Kidney (tissue), 22 donors: ENCODE measurements around the gene CEMP1. TPM values are rescaled to one million over a fixed set of nuclear protein-coding genes. Genes with fewer than 3 reads are reported as not detected.
"Not testable (repeated sequence)": the region's sequence is repeated elsewhere in the genome, so short reads cannot be mapped to it uniquely, and the experiment has no call there.

Source experiments
- DNase-seq, 5 donors: peaks; one replicate each; pipeline ENCODE4 v3.0.0-alpha.2; 2013 to 2020
- FAIRE-seq: peaks from 2 replicates; lab custom pipeline; 2012; peaks lifted over from hg19 to GRCh38; lab: Jason Lieb, UNC
- H3K27ac ChIP-seq, 2 donors: one replicate each; pipeline ENCODE4 v1.7.0; 2013; ENCODE audit warnings: low read depth in 2 of 2, low read length in 2 of 2, inconsistent platforms in 1 of 2
- H3K27me3 ChIP-seq: one replicate; pipeline ENCODE4 v1.7.1; 2013; ENCODE audit warnings: low read length, inconsistent platforms; ENCODE audit not compliant: control insufficient read depth, insufficient read depth
- H3K36me3 ChIP-seq, 3 donors: one replicate each; pipeline versions ENCODE4 v1.7.0 to v1.7.1; 2013; ENCODE audit warnings: low read length in 3 of 3, control low read depth in 1 of 3, inconsistent platforms in 1 of 3; ENCODE audit not compliant: insufficient read depth in 3 of 3, control insufficient read depth in 2 of 3
- H3K4me1 ChIP-seq, 3 donors: one replicate each; pipeline versions ENCODE4 v1.7.0 to v1.7.1; 2013; ENCODE audit warnings: low read length in 3 of 3, inconsistent platforms in 1 of 3, low read depth in 1 of 3; ENCODE audit not compliant: control insufficient read depth in 2 of 3, insufficient read depth in 2 of 3
- H3K4me3 ChIP-seq, 3 donors: one replicate each; pipeline versions ENCODE4 v1.7.0 to v1.8.1; 2013; ENCODE audit warnings: low read length in 3 of 3, control low read depth in 1 of 3, inconsistent platforms in 1 of 3
- H3K9ac ChIP-seq, 3 donors: one replicate each; pipeline versions ENCODE4 v1.7.0 to v1.7.1; 2013; ENCODE audit warnings: low read length in 3 of 3, control low read depth in 1 of 3, inconsistent platforms in 1 of 3
- H3K9me3 ChIP-seq, 3 donors: one replicate each; pipeline versions ENCODE4 v1.7.0 to v1.7.1; 2013; ENCODE audit warnings: low read length in 3 of 3, control low read depth in 1 of 3, inconsistent platforms in 1 of 3; ENCODE audit not compliant: control insufficient read depth in 2 of 3, insufficient read depth in 1 of 3
- intact Hi-C: fragments of 100-400 bp; cut with DNase I; formaldehyde crosslinking; loops from one replicate; pipeline ENCODE4 v1.11.1; 2022
- long read RNA-seq, 10 donors: library from polyadenylated mRNA in 1 of 10; unstranded in 1 of 10; transcript quantifications; one replicate each; pipeline ENCODE4 v2.0.0 and lab custom pipeline, GENCODE V29; 2021 to 2026
- polyA plus RNA-seq: library from polyadenylated mRNA; stranded (reverse); fragments of 350-450 nt; fragmentation: Illumina TruSeq; extraction: RNeasy Lipid Tissue Mini Kit (QIAGEN cat#74804); gene quantifications from one replicate; pipeline ENCODE4 v1.2.3, GENCODE V29; 2014; ENCODE audit warnings: low read depth, low replicate concordance; ENCODE audit not compliant: insufficient read depth
- total RNA-seq: library from RNA; stranded (reverse); fragmentation: NEBNext Ultra II Directional; extraction: Animal tissue kit (Norgen Biotek cat#: 25700); gene quantifications from one replicate; pipeline ENCODE4 v1.2.1, GENCODE V29; 2021
- TF ChIP-seq, protein P1 (sequence below): IDR thresholded peaks from 3 replicates; pipeline ENCODE4 v1.5.1; 2012; ENCODE audit warnings: mild to moderate bottlenecking, moderate library complexity, borderline replicate concordance; ENCODE audit not compliant: insufficient read depth; ENCODE audit errors: extremely low read depth
- donor health status: control.
- donor health status: control.
- donor health status: control.
- donor health status: control.
- donor health status: control.
- donor health status: DM: yes; HTN: yes; CAD: no.
- donor health status: Normal renal cell carcinoma (clear cell type).

The CEMP1 gene, protein sequence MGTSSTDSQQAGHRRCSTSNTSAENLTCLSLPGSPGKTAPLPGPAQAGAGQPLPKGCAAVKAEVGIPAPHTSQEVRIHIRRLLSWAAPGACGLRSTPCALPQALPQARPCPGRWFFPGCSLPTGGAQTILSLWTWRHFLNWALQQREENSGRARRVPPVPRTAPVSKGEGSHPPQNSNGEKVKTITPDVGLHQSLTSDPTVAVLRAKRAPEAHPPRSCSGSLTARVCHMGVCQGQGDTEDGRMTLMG
- total RNA-seq (0.54 TPM), polyA plus RNA-seq (not detected)
- long read RNA-seq, donor 1, transcript CEMP1-202 (1 exons, 1,374 nt): major isoform, 22 of 28 reads
- long read RNA-seq, donor 1, partial matches to known transcripts: 0 of 28 reads
- long read RNA-seq, donor 1, other reads (novel, unspliced or antisense): 6 of 28 reads
- long read RNA-seq, donor 2, transcript CEMP1-202 (1 exons, 1,374 nt): major isoform, 15 of 15 reads
- long read RNA-seq, donor 2, partial matches to known transcripts: 0 of 15 reads
- long read RNA-seq, donor 2, other reads (novel, unspliced or antisense): 0 of 15 reads
- long read RNA-seq, donor 3, transcript CEMP1-202 (1 exons, 1,374 nt): major isoform, 35 of 35 reads
- long read RNA-seq, donor 3, partial matches to known transcripts: 0 of 35 reads
- long read RNA-seq, donor 3, other reads (novel, unspliced or antisense): 0 of 35 reads
- long read RNA-seq, donor 4, transcript CEMP1-202 (1 exons, 1,374 nt): major isoform, 16 of 16 reads
- long read RNA-seq, donor 4, partial matches to known transcripts: 0 of 16 reads
- long read RNA-seq, donor 4, other reads (novel, unspliced or antisense): 0 of 16 reads
- long read RNA-seq, donor 5, partial matches to known transcripts: 0 of 1 reads
- long read RNA-seq, donor 5, other reads (novel, unspliced or antisense): 0 of 1 reads
- long read RNA-seq, donor 6, transcript CEMP1-202 (1 exons, 1,374 nt): major isoform, 24 of 24 reads
- long read RNA-seq, donor 6, partial matches to known transcripts: 0 of 24 reads
- long read RNA-seq, donor 6, other reads (novel, unspliced or antisense): 0 of 24 reads
- long read RNA-seq, donor 7: 0 reads
- long read RNA-seq, donor 8, transcript CEMP1-202 (1 exons, 1,374 nt): major isoform, 16 of 16 reads
- long read RNA-seq, donor 8, partial matches to known transcripts: 0 of 16 reads
- long read RNA-seq, donor 8, other reads (novel, unspliced or antisense): 0 of 16 reads
- long read RNA-seq, donor 9, transcript CEMP1-202 (1 exons, 1,374 nt): major isoform, 11 of 11 reads
- long read RNA-seq, donor 9, partial matches to known transcripts: 0 of 11 reads
- long read RNA-seq, donor 9, other reads (novel, unspliced or antisense): 0 of 11 reads
- long read RNA-seq, donor 10, transcript CEMP1-202 (1 exons, 1,374 nt): major isoform, 36 of 36 reads
- long read RNA-seq, donor 10, partial matches to known transcripts: 0 of 36 reads
- long read RNA-seq, donor 10, other reads (novel, unspliced or antisense): 0 of 36 reads

DNA sequence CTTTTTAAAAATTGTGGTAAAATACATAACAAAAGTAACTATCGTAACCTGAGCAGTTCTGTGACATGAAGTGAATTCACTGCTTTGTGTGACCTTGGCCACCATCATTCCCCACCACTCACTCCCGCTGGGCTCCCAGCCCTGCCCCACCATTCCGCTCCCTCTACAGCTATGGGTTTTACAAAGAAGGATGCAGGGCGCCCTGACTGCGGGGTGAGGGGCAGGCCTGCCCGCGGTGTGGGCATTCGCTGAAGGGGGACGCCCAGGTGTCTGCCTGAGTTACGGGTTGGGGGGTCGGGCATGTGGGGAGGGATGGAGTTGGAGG is at the start of gene CEMP1:
Gene CEMP1 (minus strand): TSS at position 38 of the 325 bp plus-strand sequence. CDS start 335 bp downstream, outside the sequence.
- H3K27me3 ChIP-seq: no peaks in the 10 kb centered on the region
- FAIRE-seq (no peak), DNase-seq (no peak)
- TF ChIP-seq, protein P1, sequence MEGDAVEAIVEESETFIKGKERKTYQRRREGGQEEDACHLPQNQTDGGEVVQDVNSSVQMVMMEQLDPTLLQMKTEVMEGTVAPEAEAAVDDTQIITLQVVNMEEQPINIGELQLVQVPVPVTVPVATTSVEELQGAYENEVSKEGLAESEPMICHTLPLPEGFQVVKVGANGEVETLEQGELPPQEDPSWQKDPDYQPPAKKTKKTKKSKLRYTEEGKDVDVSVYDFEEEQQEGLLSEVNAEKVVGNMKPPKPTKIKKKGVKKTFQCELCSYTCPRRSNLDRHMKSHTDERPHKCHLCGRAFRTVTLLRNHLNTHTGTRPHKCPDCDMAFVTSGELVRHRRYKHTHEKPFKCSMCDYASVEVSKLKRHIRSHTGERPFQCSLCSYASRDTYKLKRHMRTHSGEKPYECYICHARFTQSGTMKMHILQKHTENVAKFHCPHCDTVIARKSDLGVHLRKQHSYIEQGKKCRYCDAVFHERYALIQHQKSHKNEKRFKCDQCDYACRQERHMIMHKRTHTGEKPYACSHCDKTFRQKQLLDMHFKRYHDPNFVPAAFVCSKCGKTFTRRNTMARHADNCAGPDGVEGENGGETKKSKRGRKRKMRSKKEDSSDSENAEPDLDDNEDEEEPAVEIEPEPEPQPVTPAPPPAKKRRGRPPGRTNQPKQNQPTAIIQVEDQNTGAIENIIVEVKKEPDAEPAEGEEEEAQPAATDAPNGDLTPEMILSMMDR: no peak
- peak within 1 kb of the TSS; percentile 36 to 95 (median 69) for H3K9ac ChIP-seq
- peaks cover 0 to 9% (median 4%) of the 10 kb centered on the region in 3 donors for H3K4me1 ChIP-seq
- peak within 1 kb of the TSS; percentile 64 to 76 (median 74) for H3K4me3 ChIP-seq
- H3K27ac ChIP-seq: peak within 1 kb of the TSS; percentile 97 to 99
- H3K9me3 ChIP-seq: no peaks in the 10 kb centered on the region
- H3K36me3 ChIP-seq: peaks cover 0 to 7% (median 3%) of the 10 kb centered on the region in 3 donors
- intact Hi-C loops: no loop called here

DNA sequence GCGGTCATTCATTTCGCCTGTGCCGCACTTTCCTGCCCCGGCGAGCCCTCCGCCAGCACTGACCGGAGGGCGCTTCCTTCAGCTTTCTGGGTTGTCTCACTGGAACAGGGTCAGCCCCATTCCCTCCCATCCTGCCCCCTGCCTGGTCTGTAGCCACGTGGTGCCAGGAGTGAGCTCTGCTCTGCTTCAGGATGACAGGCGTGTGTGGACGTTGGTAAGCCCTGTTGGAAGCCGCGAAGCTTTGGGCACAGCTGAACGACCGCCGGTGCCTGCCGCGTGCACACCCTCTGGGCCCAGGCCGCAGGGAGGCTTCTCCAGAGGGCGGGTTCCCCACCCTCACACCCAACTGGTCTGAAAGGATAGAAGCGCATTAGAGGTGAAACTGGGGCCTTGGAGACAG is 49.6 kb upstream of the CEMP1 start:
- H3K27ac ChIP-seq, H3K9me3 ChIP-seq, H3K27me3 ChIP-seq, H3K4me1 ChIP-seq, FAIRE-seq, H3K4me3 ChIP-seq, intact Hi-C loops, H3K36me3 ChIP-seq, H3K9ac ChIP-seq, DNase-seq: not testable (repeated sequence)

DNA sequence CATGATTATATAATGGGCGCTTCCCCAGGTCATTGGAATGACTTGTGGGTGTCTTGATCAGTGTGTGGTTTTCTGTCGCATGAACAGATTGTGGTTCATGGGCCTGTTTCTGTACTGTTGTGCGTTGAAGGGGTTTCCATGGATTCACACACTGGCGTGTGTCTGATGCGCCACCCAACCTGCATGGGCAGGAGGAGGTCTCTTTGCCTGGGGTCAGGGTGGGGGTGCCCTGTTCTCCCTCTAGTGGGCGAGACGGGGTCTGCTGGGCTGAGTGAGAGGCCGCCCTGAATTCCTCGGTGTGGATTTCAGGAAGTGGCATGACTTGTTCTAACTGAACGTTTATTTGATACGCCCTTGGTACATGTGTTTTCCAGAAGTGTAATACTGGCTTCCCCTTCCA is 48.9 kb upstream of the CEMP1 start:
- FAIRE-seq, intact Hi-C loops: not testable (repeated sequence)
- DNase-seq: peak; percentile 32 to 87 (median 80)

DNA sequence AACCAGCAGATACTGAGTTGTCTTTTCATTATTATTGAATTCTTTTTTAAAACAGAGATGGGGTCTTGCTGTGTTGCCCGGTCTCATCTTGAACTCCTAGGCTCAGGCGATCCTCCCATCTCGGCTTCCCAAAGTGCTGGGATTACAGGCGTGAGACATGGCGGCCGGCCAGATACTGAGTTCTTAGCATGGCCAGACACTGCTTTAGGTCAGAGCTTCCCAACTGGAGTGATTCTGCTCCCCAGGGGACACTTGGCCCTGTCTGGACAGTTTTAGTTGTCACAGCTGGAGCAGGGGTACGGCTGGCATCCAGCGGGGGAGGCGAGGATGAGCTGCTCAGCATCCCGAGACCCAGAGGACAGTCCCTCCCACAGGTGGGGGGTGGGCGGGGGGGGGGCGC is 47.7 kb upstream of the CEMP1 start:
- H3K36me3 ChIP-seq, H3K9me3 ChIP-seq, H3K27me3 ChIP-seq, DNase-seq, FAIRE-seq, H3K27ac ChIP-seq, H3K4me3 ChIP-seq, intact Hi-C loops, H3K4me1 ChIP-seq, H3K9ac ChIP-seq: not testable (repeated sequence)

More for the DNA sequence above, 48.9 kb upstream of the CEMP1 start:
- not testable (repeated sequence) for H3K9ac ChIP-seq, H3K9me3 ChIP-seq, H3K4me3 ChIP-seq, H3K4me1 ChIP-seq, H3K27ac ChIP-seq, H3K36me3 ChIP-seq, H3K27me3 ChIP-seq

DNA sequence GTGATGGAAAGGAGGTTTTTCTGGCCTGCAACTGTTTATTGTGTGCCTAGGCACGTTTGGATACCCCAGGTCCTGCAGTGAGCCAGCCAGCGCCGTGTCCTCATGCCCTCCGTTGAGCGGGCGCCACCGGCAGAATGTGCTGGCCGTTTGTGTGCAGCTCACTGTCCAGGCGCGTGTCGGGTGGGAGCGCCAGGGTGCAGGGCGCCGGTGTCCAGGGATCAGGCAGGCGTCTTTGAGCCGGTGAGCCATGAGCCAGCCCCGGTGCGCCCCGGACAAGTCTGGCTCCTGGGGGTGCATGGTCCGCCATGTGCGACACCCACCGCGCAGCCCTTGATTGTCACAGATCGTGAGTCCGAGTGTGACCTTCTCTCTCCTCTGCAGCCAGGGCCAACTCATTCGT is 45.8 kb upstream of the CEMP1 start:
- FAIRE-seq, H3K27me3 ChIP-seq, H3K27ac ChIP-seq, H3K36me3 ChIP-seq, intact Hi-C loops, H3K4me1 ChIP-seq, H3K9me3 ChIP-seq, H3K4me3 ChIP-seq, H3K9ac ChIP-seq: not testable (repeated sequence)
- peak in 1 of 5 donors; percentile 22 for DNase-seq

DNA sequence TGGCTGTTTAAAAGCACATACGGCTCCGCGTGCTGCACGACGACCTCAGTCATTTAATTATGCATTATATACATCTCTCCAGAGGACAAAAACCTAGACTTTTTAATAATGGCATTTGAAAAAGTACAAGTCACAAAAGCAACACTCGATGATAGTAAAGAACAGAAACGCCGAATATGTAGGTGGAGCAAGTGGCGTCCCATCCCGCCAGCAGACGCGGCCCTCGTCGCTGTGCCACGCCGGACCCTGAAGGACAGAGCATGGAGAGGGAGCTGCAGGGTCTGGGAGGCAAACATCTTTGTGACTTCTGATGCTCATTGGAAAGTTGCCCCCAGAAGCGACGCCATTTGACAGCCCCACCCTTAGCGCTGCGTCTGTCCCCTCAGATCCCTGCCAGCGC is 44.6 kb upstream of the CEMP1 start:
- H3K9me3 ChIP-seq, H3K27me3 ChIP-seq, H3K4me3 ChIP-seq, H3K36me3 ChIP-seq, H3K9ac ChIP-seq, H3K27ac ChIP-seq, H3K4me1 ChIP-seq, FAIRE-seq, intact Hi-C loops: not testable (repeated sequence)
- peak in 1 of 5 donors; percentile 13 for DNase-seq
